Progenitor cell of endocrine pancreas (in vitro differentiated cells): ENCODE data around the gene SLIT3. TPM values are rescaled to one million over a fixed set of nuclear protein-coding genes. Genes with fewer than 3 reads are reported as not detected.

Experiments
- DNase-seq: peaks from one replicate; pipeline ENCODE4 v3.0.0; 2021; ENCODE audit warnings: low spot score; ENCODE audit not compliant: unreplicated experiment
- H3K27ac Mint-ChIP-seq: 2 replicates; pipeline ENCODE4 v1.8.0; 2021; ENCODE audit warnings: mild to moderate bottlenecking, moderate library complexity, mixed read lengths
- H3K27me3 Mint-ChIP-seq: 2 replicates; pipeline ENCODE4 v1.8.0; 2021; ENCODE audit warnings: mixed read lengths
- H3K36me3 Mint-ChIP-seq: 2 replicates; pipeline ENCODE4 v1.8.0; 2022; ENCODE audit warnings: mixed read lengths; ENCODE audit not compliant: insufficient read depth
- H3K4me1 Mint-ChIP-seq: 2 replicates; pipeline ENCODE4 v1.8.0; 2021; ENCODE audit warnings: low read depth, mixed read lengths
- H3K4me3 Mint-ChIP-seq: 2 replicates; pipeline ENCODE4 v1.8.0; 2021; ENCODE audit warnings: low read depth, mild to moderate bottlenecking, moderate library complexity, mixed read lengths
- H3K9me3 Mint-ChIP-seq: 2 replicates; pipeline ENCODE4 v1.8.0; 2021; ENCODE audit warnings: low read depth, mixed read lengths
- CTCF ChIP-seq: fragments of 200-600 bp; sonication (generic); IDR thresholded peaks from one replicate; pipeline ENCODE4 v1.5.0; 2021; ENCODE audit warnings: antibody characterized with exemption, mild to moderate bottlenecking; ENCODE audit not compliant: unreplicated experiment
- total RNA-seq: library from RNA; stranded (reverse); gene quantifications from 2 replicates; pipeline ENCODE4 v1.2.1, GENCODE V29; 2021

The SLIT3 gene
- total RNA-seq, 1 donor from 2014 or later, result 18.8 TPM

- Mint-ChIP-seq H3K9me3 (peaks cover 6% of the 10 kb centered on the region), H3K4me1 (no peaks in the 10 kb centered on the region), H3K4me3 (no peak overlapping the region), H3K36me3 (peaks cover 4% of the 10 kb centered on the region), H3K27me3 (no peaks in the 10 kb centered on the region), H3K27ac (no peak overlapping the region)
- no peak for DNase-seq
- no peak for TF ChIP-seq CTCF
Observed at GRCh38 chr5:168784454-168784853, 516.5 kb downstream of the SLIT3 start.

DNA sequence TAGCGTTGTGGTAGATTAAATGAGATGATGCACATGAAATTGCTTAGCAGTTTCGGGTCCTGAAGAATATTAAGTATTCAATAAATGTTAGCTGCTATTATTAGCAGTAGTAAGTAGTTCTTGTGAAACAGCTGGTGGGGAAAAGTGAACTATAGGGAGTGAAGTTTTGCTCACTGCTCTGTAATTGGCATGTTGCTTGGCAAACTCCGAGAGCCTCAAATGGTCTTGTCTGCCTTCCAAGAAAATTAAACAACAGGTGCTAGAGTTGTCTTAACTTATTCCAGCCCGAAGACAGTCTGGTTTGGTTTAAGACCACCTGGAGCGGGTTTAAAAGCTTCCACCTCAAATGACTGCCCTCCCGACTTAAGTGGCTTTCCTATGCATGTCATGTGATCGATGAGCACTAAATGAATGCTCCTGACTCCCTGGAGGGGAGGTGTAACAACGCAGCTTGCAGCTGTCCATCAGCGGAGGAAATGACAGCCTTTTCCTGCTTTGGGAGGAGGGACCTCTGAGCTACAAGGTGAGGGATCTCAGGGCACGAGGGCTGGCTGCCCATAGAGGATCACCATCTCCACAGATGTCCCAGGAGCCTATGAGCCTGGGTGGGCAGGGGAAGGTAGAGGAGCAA is 518.9 kb downstream of the SLIT3 start:
- TF ChIP-seq CTCF, result no peak
- H3K27ac Mint-ChIP-seq, result no peak overlapping the region
- no peak for DNase-seq
- peaks cover 6% of the 10 kb centered on the region for H3K9me3 Mint-ChIP-seq
- H3K4me3 Mint-ChIP-seq, result no peak overlapping the region
- H3K36me3 Mint-ChIP-seq, result peaks cover 4% of the 10 kb centered on the region
- H3K27me3 Mint-ChIP-seq, result no peaks in the 10 kb centered on the region
- no peaks in the 10 kb centered on the region for H3K4me1 Mint-ChIP-seq

DNA sequence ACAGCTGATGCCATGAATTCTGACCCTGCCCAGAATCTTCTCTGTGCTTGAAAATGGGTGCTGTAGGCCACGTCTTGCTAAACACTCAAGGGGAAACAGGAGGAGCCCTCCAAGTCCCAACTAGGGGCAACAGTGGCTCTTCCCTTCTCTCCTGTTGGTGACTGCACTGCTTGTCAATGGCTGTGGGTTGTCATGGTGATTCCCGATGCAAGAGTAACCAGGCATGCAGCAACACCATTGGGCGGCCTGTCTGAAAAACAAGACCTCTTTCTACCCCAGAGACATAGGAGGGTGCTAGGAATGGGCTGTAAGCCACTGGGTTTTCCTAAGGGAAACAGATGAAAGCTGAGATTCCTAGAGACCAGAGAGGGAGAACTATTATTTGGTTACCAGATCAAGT is 520.1 kb downstream of the SLIT3 start:
- Mint-ChIP-seq H3K4me3 (no peak overlapping the region), H3K27ac (no peak overlapping the region), H3K36me3 (peaks cover 4% of the 10 kb centered on the region), H3K9me3 (peaks cover 6% of the 10 kb centered on the region), H3K27me3 (no peaks in the 10 kb centered on the region), H3K4me1 (no peaks in the 10 kb centered on the region)
- DNase-seq, result no peak
- TF ChIP-seq CTCF, result no peak

- Mint-ChIP-seq H3K4me1 (no peaks in the 10 kb centered on the region), H3K27me3 (no peaks in the 10 kb centered on the region), H3K9me3 (peaks cover 6% of the 10 kb centered on the region), H3K36me3 (peaks cover 4% of the 10 kb centered on the region), H3K27ac (no peak overlapping the region), H3K4me3 (no peak overlapping the region)
- no peak for TF ChIP-seq CTCF
- no peak for DNase-seq
Observed at GRCh38 chr5:168779333-168779732, 521.6 kb downstream of the SLIT3 start.

- Mint-ChIP-seq H3K27ac (no peak overlapping the region), H3K36me3 (peaks cover 4% of the 10 kb centered on the region), H3K4me1 (no peaks in the 10 kb centered on the region), H3K9me3 (peaks cover 6% of the 10 kb centered on the region), H3K4me3 (no peak overlapping the region), H3K27me3 (no peaks in the 10 kb centered on the region)
- TF ChIP-seq CTCF, result no peak
- DNase-seq, result no peak
Observed at GRCh38 chr5:168778536-168778935, 522.4 kb downstream of the SLIT3 start.
